Medulla oblongata (tissue), 1 donor: Measurements from ENCODE around the gene RHBDL3.

Experiments used
- DNase-seq: peaks from one replicate; pipeline ENCODE4 v3.0.0-alpha.2; 2015; ENCODE audit errors: extremely low spot score

Gene RHBDL3

DNA sequence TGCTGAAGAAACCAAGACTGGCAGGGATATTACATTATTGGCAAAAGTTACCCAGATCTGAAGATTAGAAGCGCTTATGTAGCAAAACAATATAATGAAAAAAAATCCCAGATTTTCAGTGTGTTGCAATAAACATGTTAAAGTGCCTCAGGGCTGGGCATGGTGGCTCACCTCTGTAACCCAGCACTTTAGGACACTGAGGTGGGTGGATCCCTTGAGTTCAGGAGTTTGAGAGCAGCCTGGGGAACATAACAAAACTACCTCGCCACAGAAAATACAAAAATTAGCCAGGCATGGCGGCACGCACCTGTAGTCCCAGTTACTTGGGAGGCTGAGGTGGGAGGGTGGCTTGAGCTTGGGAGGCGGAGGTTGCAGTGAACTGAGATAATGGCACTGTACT lies 91.1 kb downstream of the RHBDL3 start:
- no peak for DNase-seq

DNA sequence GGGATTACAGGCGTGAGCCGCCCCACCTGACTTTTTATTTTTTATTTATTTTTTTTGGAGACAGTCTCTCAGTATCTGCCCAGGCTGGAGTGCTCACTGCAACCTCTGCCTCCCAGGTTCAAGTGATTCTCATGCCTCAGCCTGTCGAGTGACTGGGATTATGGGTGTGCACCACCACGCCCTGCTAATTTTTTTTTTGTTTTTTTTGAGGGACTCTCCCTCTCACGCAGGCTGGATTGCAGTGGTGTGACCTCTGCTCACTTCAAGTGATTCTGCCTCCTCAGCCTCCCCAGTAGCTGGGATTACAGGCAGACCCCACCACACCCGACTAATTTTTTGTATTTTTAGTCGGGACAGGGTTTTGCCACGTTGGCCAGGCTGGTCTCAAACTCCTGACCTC lies 92.0 kb downstream of the RHBDL3 start:
- no peak for DNase-seq

DNA sequence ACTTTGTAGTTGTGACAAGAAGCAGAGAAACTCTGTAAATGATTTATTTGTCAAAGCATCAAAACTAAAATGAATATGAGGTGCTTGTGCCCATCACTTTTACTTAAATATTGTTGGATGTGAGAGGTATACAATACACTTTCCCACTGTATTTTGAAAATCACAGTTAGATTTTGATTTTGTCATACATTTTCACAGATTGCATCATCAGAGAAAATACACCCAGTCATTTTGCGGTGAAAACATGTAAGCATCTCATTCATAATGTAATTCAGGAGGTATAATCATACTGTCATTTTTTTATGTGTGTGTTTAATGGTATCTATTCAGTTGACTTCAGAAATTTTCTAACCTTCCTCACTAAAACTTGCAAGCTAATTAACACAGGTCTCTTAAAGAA lies 95.6 kb downstream of the RHBDL3 start:
- no peak for DNase-seq

- DNase-seq, result no peak
Measured at GRCh38 chr17:32370426-32370825, 104.8 kb downstream of the RHBDL3 start.
